Measurements from ENCODE around the gene S100A2. TPM values are rescaled to one million over a fixed set of nuclear protein-coding genes. Genes with fewer than 3 reads are reported as not detected.
A peak's percentile ranks its signal among the peaks of the same experiment; 100 is the strongest.
"Not testable (repeated sequence)": the region's sequence is repeated elsewhere in the genome, so short reads cannot be mapped to it uniquely, and the experiment has no call there.

Gene S100A2
- polyA plus RNA-seq, 3 donors: 5.8 to 7.9 (median 6.8) TPM

DNA sequence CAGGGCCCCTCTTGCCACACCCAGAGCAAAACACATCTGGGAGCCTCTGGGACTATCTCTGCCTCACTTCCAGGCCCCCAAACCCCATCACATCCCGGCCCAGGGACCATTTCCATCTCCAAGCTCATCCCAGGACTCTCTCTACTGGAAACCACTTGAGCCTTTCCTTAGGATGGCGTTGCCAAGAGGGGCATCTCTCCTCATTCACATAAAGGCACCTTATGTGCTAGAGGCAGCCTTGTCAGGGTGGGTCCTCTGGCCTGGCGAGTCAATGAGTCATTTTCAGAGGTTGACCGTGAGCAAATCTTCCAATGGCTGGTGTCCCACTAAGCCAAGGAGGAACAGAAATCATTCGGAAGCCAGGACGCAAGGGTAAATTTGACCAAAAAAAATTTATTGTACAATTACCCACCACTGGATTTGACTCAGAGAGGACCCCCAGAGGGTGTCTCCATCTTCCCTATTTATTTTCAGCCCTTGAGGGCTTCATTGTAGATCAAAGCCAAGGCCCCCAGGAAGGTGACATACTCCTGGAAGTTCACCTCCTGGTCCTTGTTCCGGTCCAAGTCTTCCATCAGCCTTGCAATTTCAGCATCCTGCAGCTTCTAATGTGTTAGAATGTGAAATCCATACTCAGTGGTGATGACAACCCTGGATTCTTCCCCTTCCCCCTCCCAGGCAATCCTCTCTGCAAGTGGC, 31.3 kb downstream of the S100A2 start:
- no peak for DNase-seq

DNA sequence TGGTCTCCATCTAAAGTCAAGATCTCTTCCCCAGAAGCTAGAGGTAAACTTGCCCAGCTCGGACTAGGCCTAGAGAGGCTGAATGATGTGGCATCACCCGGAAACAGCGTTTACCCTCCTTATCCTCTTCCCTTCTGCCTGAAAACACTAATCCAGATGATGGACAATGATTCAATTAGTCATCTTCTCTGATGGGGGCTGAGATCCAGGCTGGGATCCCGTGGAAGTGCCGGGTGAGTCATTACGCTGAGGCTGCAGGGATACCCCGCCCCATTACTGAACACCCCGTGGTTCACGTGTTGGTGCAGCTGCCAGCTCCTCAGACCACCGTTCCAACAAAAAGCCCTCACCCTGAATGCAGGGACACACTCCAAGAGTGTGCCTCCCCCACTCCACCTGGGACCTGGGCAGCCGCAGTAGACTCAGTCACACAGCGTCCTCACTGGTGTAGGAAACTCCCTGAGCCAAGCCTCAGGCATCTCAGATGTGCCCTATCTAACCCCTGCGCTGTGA, 31.9 kb downstream of the S100A2 start:
- no peak for DNase-seq

DNA sequence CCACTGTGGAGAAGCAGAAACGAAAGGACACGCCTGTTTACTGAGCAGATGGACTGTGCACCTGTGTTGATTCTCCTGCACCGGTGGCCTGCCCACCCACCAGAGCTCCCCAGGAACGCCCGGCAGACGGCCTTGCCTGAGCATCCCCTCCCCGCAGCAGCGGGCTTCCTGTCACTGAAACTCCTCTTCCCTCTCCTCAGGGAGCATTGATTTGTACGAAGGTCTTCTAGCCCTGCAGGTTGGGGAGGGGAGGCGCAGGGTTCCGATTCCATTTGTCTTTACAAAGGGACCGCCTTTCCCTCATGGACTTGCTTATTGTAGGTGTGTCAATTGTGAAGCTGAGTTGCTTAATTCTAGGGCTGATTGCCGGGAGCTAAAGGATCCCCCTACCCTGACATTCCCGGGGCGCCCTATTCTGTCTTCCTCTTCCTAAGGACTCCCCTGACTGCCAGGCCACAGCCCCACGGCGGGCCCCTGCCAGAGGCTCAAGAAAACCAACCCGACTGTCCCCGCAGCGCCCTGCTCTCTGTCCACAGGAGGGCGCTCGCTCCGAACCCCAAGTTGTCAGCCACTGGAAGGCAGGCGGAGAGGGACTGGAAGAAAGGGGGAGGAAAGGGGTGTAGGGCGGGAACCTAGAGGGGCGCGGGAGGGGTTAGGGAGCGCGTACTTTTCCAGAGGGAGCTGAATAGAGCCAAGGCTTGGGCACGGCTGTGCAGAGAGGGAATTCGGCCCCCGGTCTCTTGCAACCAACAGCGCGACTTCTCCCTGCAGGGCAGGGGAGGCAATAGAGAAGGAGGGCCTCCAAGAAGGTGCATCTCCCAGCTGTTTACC, 32.7 kb downstream of the S100A2 start:
- DNase-seq: peak; percentile 84

DNA sequence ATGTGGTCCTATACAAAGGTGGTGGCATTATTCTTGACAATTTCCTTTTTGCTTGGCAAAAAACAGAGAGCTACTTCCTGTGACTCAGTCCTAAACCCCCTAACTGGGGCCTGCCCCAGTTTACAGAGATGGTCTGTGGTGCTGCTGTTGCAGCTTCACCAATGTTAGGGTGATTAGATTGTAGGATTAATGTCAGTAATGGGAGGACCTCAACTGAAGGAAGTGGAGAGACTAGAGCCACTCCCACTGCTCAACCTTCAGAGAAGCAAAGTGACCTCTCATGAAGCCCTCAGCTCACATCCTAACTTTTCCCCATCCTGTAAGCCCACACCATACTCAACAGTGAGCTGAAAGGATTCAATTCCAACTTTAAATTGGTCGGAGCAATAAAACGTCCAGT, 33.5 kb downstream of the S100A2 start:
- no peak for DNase-seq

DNA sequence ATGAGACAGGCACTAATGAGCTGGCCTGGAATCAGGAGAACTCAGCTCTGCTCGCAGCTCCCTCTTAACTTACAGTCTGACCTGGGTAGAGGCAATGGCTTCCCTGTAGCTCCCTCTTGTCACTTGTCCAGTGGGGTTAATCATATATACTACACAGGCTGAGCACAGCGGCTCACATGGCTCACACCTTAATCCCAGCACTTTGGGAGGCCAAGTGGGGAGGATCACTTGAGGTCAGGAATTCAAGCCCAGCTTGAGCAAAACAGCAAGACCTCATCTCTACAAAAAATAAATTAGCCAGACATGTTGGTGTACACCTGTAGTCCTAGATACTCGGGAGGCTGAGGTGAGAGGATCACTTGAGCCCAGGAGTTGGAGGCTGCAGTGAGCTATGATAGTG, 34.0 kb downstream of the S100A2 start:
- no peak for DNase-seq

DNA sequence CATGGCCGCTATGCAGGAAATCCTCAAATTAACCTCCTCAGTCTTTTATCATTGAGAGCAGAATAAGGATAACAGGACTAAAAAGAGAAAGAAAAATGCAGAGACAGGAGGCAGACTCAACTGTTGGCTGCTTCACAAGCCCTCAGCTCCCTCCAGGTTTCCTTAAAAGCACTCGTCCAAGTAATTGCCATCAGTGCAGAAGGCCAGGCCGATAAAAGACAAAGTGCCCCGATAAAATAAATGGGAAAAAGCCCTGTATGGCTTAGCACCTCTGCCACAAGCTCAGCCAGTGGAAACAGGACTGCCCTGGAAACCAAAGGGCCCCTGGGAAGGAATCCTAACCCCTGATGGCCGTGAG, 38.0 kb downstream of the S100A2 start:
- no peak for DNase-seq

DNA sequence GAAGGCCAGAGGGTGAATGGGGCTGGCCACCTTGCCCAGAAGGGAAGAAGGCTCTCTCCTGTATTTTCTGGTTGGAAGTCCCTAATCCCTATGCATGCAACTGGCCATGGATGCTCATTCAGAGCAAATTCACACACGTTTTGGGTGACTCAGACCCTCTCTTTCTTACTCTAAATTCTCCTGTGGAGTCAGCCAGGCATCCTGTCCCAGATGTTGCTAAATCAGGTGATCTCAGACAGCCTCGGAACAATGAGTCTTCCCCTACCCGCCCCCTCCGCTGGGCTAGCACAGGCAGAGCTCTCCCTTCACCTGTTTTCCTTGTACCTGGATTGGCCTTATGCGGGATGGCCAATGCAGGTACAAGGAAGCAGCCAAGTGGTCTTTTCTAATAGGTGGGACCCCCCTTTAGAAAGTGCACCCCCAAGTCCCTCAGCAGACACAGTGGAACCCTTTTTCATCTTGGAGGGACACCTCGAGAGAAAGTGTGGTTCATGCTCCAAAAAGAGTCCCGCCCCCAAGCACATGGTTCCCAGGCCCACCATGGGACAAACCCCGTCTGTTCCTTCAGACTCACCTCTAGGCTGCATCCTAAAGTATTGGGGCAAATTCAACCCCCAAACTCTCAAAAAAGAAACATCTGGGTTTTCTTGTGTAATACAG, 38.5 kb downstream of the S100A2 start:
- no peak for DNase-seq

DNA sequence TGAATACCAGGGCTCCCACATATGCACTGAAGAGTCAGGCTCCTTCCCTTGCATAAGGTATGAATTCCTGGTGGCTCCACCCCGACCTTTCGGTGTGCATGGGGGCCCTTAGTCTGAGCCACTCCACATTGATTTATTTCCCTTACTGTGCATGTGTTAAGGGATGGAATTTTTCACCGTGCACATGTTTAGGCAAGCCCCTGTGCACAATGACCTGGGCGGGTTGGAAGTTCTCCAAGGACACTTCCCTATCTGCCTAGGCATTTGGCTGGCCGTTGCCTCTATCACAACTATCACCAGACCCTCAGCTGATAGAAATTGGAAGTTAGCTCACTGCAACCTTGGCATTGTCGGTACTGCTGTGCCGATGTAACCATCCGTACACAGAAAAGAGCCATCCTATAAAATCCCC, 39.5 kb downstream of the S100A2 start:
- DNase-seq: no peak

DNA sequence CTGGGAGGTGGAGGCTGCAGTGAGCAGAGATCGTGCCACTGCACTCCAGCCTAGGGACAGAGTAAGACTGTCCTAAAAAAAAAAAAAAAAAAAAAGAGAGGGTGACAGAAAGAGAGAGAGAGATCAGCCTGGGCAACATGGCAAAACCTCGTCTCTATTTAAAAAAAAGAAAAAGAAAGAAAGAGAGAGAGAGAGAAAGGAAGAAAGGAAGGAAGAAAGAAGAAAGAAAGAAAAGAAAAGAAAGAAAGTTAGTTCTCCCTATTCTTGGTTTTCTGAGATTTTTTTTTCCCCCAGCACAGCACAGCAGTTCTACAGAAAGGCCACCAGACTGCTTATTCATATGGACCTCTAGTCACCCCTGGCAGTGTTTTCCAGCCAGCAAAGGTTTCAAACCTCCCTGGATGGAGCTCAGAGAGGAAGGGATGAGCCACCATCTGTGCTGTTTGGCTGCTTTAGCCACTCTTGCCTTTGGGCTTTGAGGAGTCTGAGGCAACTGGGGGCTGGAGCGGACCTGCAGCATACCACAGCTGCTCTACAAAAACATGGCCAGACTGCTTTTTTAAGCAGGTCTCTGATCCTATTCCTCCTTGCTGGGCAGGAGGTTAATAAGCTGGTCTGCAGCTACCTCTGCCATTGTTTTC, 40.4 kb downstream of the S100A2 start:
- no peak for DNase-seq

DNA sequence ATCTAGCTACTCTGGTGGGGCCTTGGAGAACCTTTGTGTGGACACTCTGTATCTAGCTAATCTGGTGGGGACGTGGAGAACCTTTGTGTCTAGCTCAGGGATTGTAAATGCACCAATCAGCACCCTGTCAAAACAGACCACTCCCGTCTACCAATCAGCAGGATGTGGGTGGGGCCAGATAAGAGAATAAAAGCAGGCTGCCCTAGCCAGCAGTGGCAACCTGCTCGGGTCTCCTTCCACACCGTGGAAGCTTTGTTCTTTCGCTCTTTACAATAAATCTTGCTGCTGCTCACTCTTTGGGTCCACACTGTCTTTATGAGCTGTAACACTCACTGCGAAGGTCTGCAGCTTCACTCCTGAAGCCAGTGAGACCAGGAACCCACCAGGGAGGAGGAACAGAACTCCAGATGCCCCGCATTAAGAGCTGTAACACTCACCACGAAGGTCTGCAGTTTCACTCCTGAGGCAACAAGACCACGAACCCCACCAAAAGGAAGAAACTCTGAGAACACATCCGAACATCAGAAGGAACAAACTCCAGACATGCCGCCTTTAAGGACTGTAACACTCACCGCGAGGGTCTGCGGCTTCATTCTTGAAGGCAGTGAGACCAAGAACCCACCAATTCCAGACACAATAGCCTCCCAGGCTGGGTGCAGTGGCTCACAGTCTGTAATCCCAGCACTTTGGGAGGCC, 43.1 kb downstream of the S100A2 start:
- not testable (repeated sequence) for DNase-seq

DNA sequence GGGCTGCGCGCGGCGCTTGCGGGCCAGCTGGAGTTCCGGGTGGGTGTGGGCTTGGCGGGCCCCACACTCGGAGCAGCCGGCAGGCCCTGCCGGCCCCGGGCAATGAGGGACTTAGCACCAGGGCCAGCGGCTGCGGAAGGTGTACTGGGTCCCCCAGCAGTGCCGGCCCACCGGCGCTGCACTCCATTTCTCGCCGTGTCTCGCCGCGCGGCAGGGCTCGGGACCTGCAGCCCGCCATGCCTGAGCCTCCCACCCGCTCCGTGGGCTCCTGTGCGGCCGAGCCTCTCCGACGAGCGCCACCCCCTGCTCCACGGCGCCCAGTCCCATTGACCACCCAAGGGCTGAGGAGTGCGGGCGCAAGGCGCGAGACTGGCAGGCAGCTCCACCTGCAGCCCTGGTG, 43.8 kb downstream of the S100A2 start:
- not testable (repeated sequence) for DNase-seq

DNA sequence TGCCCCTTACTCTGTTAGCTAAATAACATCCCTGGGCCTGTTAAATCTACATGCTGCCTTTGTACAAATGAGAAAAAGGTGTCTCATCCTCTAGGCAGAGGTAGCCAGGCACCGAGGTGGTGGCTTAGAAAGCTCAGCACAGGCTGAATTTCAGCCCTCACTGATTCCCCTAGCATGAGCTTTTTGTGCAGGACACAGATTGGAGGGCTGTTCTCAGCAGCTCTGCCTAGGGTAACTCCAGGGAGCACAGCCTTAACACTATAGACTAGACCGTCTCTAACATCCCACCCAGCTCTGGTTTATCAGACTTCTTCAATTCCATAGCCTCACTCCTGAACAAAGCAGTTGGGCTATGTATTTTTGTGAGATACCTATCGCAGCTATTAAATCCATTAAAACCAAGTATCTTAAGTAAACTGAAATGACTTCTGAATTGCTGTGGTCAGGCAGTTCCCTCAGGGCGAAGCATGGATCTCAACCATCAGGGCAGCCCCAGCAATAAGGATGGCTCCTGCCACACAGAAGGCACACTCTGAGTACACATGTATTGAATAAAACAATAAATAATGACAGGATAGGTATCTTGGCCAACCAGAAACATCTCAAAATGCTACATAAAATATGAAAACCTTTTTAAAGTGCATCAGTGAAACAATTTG, 44.7 kb downstream of the S100A2 start:
- no peak for DNase-seq

DNA sequence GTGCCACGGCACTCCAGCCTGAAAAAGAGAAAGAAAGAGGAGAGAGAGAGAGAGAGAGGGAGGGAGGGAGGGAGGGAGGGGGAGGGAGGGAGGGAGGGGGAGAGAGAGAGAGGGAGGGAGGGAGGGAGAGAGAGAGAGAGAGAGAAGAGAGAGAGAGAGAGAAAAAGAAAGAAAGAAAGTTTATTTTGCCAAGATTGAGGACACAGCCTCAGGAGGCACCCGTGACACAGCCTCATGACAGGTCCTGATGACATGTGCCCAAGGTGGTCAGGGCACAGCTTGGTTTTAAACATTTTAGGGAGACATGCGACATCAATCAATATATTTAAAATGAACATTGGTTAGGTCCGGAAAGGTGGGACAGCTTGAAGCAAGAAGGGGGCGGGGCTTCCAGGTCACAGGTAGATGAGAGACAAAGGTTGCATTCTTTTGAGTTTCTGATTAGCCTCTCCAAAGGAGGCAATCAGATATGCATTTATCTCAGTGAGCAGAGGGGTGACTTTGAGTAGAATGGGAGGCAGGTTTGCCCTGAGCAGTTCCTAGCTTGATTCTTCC, 45.4 kb downstream of the S100A2 start:
- DNase-seq: not testable (repeated sequence)

DNA sequence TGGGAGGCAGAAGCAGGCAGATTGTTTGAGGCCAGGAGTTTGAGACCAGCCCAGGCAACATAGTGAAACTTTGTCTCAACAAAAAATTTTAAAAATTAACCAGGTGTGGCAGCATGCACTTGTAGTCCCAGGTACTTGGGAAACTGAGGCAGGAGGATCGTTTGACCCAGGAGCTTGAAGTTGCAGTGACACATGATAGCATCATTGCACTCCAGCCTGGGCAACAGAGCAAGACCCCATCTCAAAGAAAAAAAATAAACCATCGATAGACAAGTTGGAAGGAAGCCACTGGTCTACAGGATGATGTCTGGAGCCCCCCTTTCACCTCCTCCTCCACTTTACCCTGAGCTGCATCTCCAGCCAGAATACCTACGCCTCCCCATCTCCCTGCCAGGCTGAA, 46.4 kb downstream of the S100A2 start:
- DNase-seq: no peak

DNA sequence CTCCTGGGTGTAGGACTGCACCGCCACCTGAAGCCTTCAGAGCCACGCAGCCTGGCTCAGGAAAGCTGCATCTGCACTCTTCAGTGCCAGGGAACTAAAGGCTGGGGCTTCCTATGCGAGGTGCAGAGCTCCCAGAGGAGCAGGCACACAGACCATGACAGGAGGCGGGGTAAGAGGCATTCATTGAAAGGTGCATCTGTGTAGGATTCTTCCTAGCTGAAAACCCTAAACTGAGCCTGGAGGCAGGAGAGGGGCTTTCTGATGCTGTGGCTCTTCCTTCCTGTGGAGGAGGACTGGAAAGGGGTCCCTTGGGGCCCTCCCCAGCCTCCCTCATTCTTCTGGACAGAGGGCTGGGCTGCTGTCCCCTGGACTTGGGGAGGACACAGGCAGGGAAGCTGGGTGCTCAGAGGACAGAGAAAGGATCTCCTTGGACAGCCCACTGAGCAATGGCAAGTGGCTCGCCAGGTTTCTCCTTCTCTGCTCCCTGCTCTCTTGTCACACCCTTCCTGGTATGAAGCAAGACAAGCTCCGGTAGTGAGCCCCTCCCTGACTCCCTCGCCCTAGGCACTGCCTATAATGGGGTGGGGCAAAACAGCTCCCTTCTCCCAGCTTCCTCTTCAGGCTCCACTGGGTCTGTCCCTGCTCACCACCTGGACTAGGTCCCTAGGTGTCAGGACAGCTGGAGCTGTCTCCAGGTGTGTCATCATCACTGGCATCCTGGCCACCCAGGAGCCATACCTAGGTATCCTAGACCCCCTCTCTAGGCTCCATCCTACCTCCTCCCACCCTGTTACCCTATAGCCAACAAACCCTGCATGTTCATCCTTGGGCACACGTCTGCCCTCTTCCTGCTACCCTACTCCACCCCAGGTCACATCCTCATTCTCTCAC, 49.9 kb downstream of the S100A2 start:
- no peak for DNase-seq

DNA sequence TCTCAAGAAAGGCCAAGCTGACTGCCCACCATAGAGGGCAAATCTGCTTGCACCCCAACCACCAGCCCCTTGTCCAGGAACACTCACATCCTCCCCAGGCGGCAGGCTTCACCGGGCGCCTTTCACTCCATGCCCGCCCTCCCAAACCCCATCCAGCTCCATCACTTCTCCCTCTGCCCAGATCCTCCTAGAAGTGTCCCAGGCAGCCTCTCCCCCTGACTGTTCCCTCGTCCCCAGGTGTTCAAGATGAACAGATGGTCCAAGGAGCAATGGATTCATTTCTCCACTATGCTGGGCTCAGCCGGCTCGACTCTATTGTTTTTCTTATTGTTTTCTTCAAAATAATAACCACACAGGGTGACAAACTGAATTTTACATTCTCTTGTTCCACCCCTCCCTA, 52.0 kb downstream of the S100A2 start:
- no peak for DNase-seq

DNA sequence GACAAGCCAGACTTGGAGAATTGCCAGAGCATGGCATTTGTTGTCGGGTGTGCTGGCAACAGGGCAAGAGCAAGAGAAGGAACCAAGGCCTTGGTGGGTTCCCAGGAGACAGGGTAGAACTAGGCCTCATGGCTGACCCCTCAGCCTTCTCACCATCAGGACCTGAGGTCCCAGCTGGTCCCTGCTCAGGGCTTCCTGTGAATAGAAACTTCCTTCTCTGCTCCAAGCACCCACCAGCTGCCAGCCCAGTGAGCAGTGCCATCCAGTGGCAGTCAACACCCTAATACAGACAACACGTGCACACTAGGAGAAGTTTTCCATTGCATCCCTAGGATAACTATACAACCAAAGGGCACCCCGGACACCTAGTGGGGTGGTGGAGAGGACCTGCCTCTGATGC, 52.6 kb downstream of the S100A2 start:
- no peak for DNase-seq

Data from renal pelvis (tissue), 4 donors.